ENCODE results near the gene NFXL1.

The NFXL1 gene

DNA sequence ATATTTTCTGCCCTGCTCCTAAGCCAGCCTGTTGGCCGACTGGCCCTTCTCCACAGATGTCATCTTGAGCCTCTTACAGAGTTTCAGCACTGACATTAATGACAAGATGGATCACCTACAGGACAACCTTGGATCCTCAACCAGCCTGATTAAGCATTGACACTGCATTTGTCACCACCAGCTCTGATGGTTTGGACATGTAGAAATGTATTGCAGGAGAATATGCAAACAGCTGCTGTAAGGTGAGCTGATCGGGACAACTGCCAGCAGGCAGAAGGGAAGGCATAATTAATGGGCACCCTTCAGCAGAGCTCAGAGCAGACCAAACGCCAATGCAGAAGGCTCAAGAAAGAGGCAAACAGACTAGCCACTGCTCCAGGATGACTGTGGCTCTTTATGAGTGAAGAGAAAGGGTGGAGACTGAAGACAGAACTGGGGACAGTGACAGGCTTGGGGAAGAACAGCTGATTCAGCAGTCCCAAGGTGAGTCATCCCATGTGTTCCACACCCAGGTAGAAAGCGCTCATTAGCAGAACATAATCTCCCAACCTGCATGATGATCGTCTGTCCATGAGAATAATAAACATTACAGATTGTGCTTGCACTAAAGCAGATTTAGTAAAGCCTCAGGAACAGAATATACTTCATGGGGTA lies 83.2 kb downstream of the NFXL1 start:
- no peak for DNase-seq (ENCODE audit: low read depth in 2 of 2)

DNA sequence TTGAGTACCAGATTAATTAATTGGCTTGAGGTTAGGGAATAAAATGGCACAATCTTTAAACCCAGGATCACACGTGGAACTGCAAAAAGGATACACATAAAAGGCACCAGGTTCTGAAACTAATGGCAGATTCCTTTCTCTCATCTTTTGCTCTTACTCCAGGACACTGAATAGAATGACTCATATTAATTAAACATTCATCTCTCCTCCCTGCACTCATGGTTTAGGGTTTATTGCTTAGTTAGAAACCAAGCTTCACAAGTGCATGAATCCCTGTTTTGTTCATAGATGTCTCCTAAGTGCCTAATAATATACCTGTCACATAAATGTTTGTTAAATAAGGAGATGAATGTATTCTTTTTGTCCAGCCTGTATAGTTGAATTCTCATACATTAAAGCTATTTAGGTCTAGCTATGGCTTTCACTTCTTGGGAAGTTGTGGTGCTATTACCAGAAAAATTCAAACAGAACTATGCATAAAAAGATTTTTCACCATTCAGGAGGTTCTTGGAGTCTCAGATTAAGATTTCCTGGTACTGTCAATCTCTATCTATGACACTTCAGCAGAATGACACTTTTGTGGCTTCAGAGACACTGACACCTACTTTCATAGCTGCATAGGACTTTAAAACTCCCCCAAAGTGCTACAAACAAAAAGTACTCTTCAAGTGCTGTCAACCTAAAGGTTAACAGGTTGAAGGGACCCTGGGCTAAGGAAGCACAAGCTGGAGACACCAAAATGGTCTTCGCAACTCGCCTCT lies 83.9 kb downstream of the NFXL1 start:
- no peak for DNase-seq (ENCODE audit: low read depth in 2 of 2)

DNA sequence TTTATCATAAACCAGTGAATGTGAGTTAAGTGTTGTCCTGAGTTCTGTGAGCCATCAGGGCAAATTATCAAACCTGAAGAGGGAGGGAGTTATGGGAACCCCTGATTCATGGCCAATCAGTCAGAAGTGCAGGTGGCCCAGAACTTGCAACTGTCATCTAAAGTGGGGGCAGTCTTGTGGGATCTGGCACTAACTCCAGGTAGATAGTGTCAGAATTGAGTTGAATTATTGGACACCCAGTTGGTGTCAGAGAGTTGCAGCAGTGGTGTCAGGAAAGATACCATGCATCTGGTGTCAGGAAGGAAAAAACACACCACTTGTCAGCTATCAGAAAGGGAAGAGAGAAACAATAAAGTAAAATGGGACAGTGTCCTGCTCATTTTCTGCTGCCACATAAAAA lies 84.9 kb downstream of the NFXL1 start:
- no peak for DNase-seq (ENCODE audit: low read depth in 2 of 2)

DNA sequence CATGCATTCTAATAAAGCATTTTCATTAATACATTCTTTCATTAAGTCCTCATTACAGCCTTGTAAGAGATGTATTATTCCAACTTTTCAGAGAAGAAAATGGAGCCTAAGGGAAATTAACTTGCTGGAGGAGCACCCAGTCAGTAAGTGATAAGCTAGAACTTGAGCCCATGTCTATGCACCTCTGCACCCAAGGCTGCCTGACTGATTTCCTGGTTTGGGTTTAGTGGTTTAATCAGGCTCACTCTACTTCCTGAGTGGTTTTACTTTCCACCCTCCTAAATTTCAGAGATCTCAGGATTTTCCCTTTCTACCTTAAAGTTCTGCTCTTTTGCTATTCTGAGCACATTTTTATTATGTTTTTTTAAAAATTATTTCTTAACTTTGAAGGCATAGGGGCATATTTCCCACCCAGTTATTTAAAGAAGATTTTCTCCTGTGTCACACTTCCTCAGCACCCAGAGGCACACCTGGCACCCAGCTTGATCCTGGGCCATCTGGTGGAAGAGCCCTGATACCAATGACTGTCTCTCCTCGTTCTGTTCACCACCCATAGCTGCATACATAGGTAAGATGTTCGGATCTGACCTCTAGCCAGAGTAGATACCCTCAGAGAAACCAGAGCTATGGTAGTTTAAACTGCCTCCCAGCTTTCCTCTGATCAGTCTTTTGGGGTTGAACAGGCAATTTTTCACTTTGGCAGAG lies 86.9 kb downstream of the NFXL1 start:
- no peak for DNase-seq (ENCODE audit: low read depth in 2 of 2)

DNA sequence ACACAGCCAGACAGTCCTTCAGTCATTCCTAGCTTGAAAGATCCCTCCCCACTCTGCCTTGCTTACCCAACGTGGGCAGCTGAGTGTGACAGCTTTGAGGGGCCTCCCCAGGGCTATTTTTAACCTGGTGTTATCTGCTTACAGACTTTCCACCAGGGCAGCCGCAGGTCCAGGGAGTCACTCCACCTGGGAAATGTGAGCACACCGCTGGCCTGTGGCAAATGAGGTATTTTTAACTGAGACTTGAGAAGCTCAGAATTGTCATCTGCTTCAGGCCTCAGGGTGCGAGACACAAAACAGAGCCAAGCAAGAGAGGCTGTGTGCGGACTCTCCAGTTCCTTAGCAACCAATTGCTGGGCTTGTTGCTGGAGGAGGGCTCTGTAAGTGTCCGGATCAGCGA lies 89.5 kb downstream of the NFXL1 start:
- no peak for DNase-seq (ENCODE audit: low read depth in 2 of 2)

DNA sequence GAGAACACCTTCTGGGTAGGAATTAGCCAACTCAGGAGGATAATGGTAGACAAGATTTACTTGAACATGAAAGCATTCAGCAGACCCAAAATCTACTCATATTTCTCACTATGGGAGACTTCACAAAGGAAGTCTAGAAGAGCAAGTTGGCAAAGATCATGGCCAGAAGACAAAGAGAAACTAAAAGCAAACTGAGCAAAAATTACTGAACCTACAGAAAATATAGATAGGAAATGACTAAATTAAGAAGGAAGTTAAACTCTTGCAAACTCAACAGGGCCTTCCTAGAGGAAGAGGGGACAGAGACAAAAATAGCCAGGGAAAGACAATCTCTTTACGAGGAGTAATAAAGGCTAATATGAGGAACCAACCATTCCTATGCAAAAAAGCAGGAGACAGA lies 95.2 kb downstream of the NFXL1 start:
- no peak for DNase-seq (ENCODE audit: low read depth in 2 of 2)

DNA sequence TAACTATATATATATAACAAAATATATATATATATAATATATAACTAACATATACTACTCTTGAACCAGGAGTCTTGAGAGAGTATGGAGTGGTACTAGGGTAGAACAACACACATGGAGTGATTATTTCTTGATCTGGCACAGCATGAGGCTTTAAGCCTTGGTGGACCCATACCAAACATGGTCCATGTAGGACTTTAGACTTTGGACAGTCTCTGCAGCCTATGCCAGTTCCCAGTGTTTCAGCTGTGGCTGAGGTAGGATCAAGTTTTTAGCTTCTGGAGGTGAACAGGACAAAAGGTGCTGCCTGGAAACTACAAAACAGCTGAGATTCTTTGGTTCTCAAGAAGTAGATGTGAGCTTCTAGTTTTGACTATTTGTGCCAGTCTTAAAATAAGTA lies 97.1 kb downstream of the NFXL1 start:
- no peak for DNase-seq (ENCODE audit: low read depth in 2 of 2)

DNA sequence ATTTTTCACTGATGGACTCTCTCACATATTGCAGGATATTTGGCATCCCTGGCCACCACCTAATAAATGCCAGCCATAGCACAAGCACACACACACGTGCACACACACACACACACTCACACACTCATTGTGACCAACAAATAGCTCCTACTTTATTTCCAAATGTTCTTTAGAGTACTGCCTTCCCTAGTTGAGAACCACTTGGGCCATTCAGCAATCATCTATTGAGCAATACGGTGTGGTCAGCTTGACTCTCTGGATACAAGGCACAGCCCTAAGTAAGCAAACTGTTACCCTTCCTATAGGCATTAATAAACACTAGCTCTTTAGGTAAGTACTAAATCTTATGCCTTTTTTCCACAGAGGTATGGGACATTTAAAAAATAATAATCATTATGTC lies 97.6 kb downstream of the NFXL1 start:
- no peak for DNase-seq (ENCODE audit: low read depth in 2 of 2)

DNA sequence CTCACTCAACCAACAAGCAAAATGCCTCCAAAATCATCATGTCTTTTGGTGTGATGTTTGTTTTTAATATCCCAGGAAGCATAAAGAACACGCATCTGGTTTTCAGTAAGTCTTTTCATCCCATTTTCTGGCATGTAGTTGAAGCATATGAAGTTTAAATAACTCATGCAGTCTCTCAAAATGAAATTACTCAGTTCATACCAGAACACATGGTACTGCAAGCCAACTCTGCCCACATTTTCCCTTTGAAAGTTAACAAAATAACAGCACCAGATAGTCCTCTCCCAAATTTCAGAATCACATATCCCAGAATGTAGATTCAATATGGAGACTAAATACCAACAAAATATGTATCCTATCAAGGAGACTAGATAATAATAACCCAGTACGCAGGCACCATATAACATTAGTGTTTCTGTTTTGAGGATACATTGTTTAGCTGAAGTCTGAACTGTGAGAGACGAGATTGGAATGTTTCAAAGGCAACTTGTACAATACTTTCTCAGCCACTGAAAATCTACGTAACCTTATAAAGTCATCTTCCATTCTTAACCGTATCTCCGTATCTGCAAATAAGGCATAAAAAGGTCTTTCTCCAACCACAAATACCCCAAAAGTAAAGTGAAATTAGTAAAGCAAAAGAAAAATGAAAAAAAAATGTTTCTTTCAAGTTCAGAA lies 99.6 kb downstream of the NFXL1 start:
- no peak for DNase-seq (ENCODE audit: low read depth in 2 of 2)

DNA sequence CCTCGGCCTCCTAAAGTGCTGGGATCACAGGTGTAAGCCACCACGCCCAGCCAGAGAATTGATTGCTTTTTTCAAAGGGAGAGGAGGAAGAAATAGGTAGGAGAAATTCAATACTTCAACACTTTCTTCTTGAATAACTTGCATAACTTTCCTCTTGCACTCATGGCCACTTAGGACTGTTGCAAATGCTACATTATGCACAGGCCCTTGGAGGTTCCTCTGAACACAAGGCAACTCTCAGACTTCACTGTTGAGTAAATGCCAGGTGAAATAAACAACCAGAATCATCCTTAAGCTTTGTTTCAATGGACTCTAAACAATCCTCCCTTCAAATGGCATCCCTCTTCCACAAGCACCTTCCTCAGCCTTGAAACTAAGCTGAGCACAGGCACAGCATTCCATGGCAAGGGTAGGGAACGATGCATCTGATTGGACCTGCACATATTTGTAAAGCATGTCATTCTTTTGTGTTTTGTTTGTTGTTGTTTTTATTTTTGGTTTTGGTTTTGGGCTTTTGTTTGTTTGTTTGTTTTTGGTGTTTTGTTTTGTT lies 104.7 kb downstream of the NFXL1 start:
- no peak for DNase-seq (ENCODE audit: low read depth in 2 of 2)

DNA sequence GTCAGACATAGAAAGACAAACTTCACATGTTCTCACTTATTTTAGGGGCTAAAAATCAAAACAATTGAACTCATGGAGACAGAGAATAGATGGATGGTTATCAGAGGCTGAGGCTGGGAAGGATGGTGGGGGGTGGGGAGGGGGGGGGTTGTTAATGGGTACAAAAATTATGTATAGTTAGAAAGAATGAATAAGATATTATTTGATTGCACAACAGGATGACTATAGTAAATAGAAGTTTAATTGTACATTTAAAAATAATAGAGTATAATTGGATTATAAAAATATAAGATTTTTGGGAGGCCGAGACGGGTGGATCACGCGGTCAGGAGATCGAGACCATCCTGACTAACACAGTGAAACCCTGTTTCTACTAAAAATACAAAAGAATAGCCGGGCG lies 109.8 kb downstream of the NFXL1 start:
- DNase-seq (ENCODE audit: low read depth in 2 of 2) = no peak

DNA sequence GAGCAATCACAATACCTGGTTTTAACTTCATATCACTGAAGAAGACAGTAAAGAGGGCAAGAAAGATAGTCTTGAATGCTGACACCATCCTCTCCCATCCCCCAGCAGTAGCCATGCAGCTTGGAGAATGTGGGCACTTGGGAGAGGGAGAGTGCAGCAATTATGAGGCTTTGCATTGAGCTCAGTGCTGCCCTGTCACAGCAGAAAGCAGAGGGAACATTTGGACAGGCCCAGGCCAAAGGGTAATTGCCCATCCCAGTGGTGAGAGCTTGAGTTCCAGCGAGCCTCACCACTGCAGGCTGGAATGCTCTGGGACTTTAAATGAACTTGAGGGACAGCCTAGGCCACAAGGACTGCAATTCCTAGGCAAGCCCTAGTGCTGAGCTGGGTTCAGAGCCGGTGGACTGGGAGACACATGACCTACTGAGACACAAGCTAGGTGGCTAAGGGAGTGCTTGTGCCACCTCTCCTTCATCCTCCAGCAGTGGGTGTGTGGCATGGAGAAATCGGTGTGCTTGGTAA lies 112.8 kb downstream of the NFXL1 start:
- DNase-seq (ENCODE audit: low read depth in 2 of 2) = no peak

DNA sequence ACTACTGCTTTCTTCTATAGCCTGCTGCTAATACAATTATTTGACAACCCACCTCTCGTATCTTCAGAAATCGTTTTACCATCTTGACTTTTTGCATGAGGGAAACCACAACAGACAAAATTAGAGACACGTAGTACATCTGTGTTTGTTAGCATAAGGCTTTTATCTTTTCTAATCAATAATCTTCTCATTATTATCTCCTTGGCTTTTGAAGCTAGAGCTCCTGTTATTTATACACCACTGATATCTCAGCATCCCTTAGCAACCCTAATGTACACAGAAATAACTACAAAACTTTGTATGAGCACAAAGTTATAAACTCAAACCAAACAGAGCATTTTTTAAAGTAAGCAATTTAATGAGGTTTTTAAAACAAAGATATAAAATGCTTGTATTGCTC lies 116.2 kb downstream of the NFXL1 start:
- no peak for DNase-seq (ENCODE audit: low read depth in 2 of 2)

Measured in stimulated activated CD4-positive, alpha-beta T cell treated with anti-CD3 and anti-CD28 coated beads, Interleukin-12 subunit alpha, Interleukin-12 subunit beta, amount 100 ng/mL, for 24 hours (primary cell).